GM10266 (cell line): ENCODE data around the gene PAOX.

ENCODE experiments used
- DNase-seq: peaks from one replicate; pipeline ENCODE4 v3.0.0; 2012; ENCODE audit errors: extremely low spot score
- CTCF ChIP-seq: IDR thresholded peaks from 2 replicates; pipeline ENCODE4 v1.5.1; 2012; ENCODE audit warnings: mild to moderate bottlenecking, low read depth; ENCODE audit not compliant: control insufficient read depth, insufficient read depth; ENCODE audit errors: missing control alignments

The PAOX gene

GRCh38 chr10:133379152-133379800 is at the start of gene PAOX:
TSS of gene PAOX (plus strand) at chr10:133379262. CDS start at chr10:133379317, 55 bp downstream.
- DNase-seq: peak; percentile 89
- no peak for TF ChIP-seq CTCF

- peak; percentile 91 for DNase-seq
- TF ChIP-seq CTCF: peak; percentile 95
Observed at GRCh38 chr10:133329491-133330202, 49.4 kb upstream of the PAOX start.

- no peak for TF ChIP-seq CTCF
- no peak for DNase-seq
Observed at GRCh38 chr10:133332936-133333699, 45.9 kb upstream of the PAOX start.

GRCh38 chr10:133334503-133335245 is 44.4 kb upstream of the PAOX start:
- no peak for TF ChIP-seq CTCF
- DNase-seq: no peak

- peak; percentile 77 for DNase-seq
- TF ChIP-seq CTCF: no peak
Observed at GRCh38 chr10:133335246-133336117, 43.6 kb upstream of the PAOX start.

GRCh38 chr10:133336118-133336576 is 42.9 kb upstream of the PAOX start:
- no peak for DNase-seq
- no peak for TF ChIP-seq CTCF
